HG03280 (cell line): ENCODE results near the gene PKDREJ.
"Not testable (repeated sequence)": the region's sequence is repeated elsewhere in the genome, so short reads cannot be mapped to it uniquely, and the experiment has no call there.

Source experiments
- ATAC-seq: cut with Tn5 transposase; IDR thresholded peaks from one replicate; pipeline ENCODE4 v1.9.1; 2021; ENCODE audit warnings: mild to moderate bottlenecking, moderate library complexity; ENCODE audit not compliant: unreplicated experiment

The PKDREJ gene

GRCh38 chr22:46267431-46268279 is 4.5 kb upstream of the PKDREJ start, which contains the start of gene TTC38:
Gene TTC38, plus strand, starts transcription at chr22:46268008. Its CDS starts 32 bp downstream, at chr22:46268040.
- peak; percentile 74 for ATAC-seq

GRCh38 chr22:46265627-46266026 is 2.5 kb upstream of the PKDREJ start:
- ATAC-seq, result not testable (repeated sequence)

- not testable (repeated sequence) for ATAC-seq
These were observed 1.4 kb upstream of the PKDREJ start for GRCh38 chr22:46264520-46264919.

- no peak for ATAC-seq
These were observed 511 bp downstream of the PKDREJ start for GRCh38 chr22:46262449-46263215.

GRCh38 chr22:46260038-46260437 is 3.1 kb downstream of the PKDREJ start:
- no peak for ATAC-seq

- no peak for ATAC-seq
These were observed 3.8 kb downstream of the PKDREJ start for GRCh38 chr22:46259374-46259773.

GRCh38 chr22:46256358-46256958 is 6.7 kb downstream of the PKDREJ start:
- no peak for ATAC-seq

GRCh38 chr22:46251816-46252380 is 11.2 kb downstream of the PKDREJ start:
- no peak for ATAC-seq

- no peak for ATAC-seq
These were observed 11.9 kb downstream of the PKDREJ start for GRCh38 chr22:46251266-46251665.

GRCh38 chr22:46250783-46251125 is 12.4 kb downstream of the PKDREJ start:
- no peak for ATAC-seq

- ATAC-seq, result peak; percentile 86
These were observed 12.9 kb downstream of the PKDREJ start, which contains the start of gene CDPF1 for GRCh38 chr22:46250035-46250782. Gene CDPF1, minus strand, starts transcription at chr22:46250293. Its CDS starts 2,009 bp downstream, at chr22:46248284.

- ATAC-seq, result no peak
These were observed 15.6 kb downstream of the PKDREJ start for GRCh38 chr22:46247443-46247975.

- no peak for ATAC-seq
These were observed 17.0 kb downstream of the PKDREJ start for GRCh38 chr22:46246178-46246577.

GRCh38 chr22:46245511-46245910 is 17.6 kb downstream of the PKDREJ start:
- no peak for ATAC-seq

GRCh38 chr22:46244771-46245170 is 18.4 kb downstream of the PKDREJ start:
- no peak for ATAC-seq

GRCh38 chr22:46242076-46242475 is 21.1 kb downstream of the PKDREJ start:
- no peak for ATAC-seq

GRCh38 chr22:46241396-46242007 is 21.6 kb downstream of the PKDREJ start:
- ATAC-seq, result no peak

GRCh38 chr22:46240907-46241306 is 22.2 kb downstream of the PKDREJ start:
- ATAC-seq, result no peak

GRCh38 chr22:46240506-46240905 is 22.6 kb downstream of the PKDREJ start:
- ATAC-seq, result no peak

- ATAC-seq, result no peak
These were observed 23.1 kb downstream of the PKDREJ start for GRCh38 chr22:46240073-46240472.
